Neuronal stem cell (in vitro differentiated cells): ENCODE results near the gene LIPE.

Experiments
- DNase-seq: peaks from one replicate; pipeline ENCODE4 v3.0.0-alpha.2; 2013; ENCODE audit warnings: low spot score
- H2AFZ ChIP-seq: one replicate; pipeline ENCODE4 v1.6.1; 2013; ENCODE audit warnings: mild to moderate bottlenecking, low read length, inconsistent platforms
- H2AK5ac ChIP-seq: 2 replicates; pipeline ENCODE4 v1.6.1; 2013; ENCODE audit warnings: low read depth, mild to moderate bottlenecking, inconsistent platforms, low read length, moderate library complexity, mixed read lengths
- H2BK120ac ChIP-seq: 2 replicates; pipeline ENCODE4 v1.6.1; 2013; ENCODE audit warnings: low read depth, mild to moderate bottlenecking, inconsistent platforms, low read length, moderate library complexity, mixed read lengths
- H2BK12ac ChIP-seq: one replicate; pipeline ENCODE4 v1.6.1; 2013; ENCODE audit warnings: low read length, inconsistent platforms
- H2BK15ac ChIP-seq: 2 replicates; pipeline ENCODE4 v1.6.1; 2013; ENCODE audit warnings: mild to moderate bottlenecking, low read length, inconsistent platforms, mixed read lengths
- H2BK5ac ChIP-seq: one replicate; pipeline ENCODE4 v1.6.1; 2013; ENCODE audit warnings: inconsistent platforms, mild to moderate bottlenecking, low read length, moderate library complexity
- H3K14ac ChIP-seq: one replicate; pipeline ENCODE4 v1.6.1; 2013; ENCODE audit warnings: low read length, inconsistent platforms
- H3K18ac ChIP-seq: 2 replicates; pipeline ENCODE4 v1.6.1; 2013; ENCODE audit warnings: low read length, inconsistent platforms
- H3K23ac ChIP-seq: 2 replicates; pipeline ENCODE4 v1.6.1; 2013; ENCODE audit warnings: low read depth, mild to moderate bottlenecking, mixed read lengths, low read length, inconsistent platforms; ENCODE audit not compliant: poor library complexity
- H3K27ac ChIP-seq: replicated peaks from 3 replicates; pipeline ENCODE4 v1.5.1; 2013; ENCODE audit warnings: low read length, inconsistent platforms
- H3K27me3 ChIP-seq, 3 experiments: 2 replicates each; pipeline ENCODE4 v1.6.1; 2013; ENCODE audit warnings: low read length in 3 of 3, mild to moderate bottlenecking in 2 of 3, inconsistent platforms in 1 of 3, low read depth in 1 of 3, mixed read lengths in 1 of 3, moderate library complexity in 1 of 3; ENCODE audit not compliant: control insufficient read depth in 3 of 3, insufficient read depth in 3 of 3
- H3K36me3 ChIP-seq, 2 donors: replicated peaks in 1 of 2; 2 replicates each; pipeline ENCODE4 v1.6.1; 2013; ENCODE audit warnings: low read length in 2 of 2; ENCODE audit not compliant: control insufficient read depth in 2 of 2, insufficient read depth in 2 of 2
- H3K4ac ChIP-seq: 2 replicates; pipeline ENCODE4 v1.6.1; 2013; ENCODE audit warnings: inconsistent platforms, mild to moderate bottlenecking, low read length, moderate library complexity
- H3K4me1 ChIP-seq, 2 donors: 1 replicate in 1 of 2; 2 replicates in 1 of 2; pipeline ENCODE4 v1.6.1; 2013; ENCODE audit warnings: low read length in 2 of 2, low read depth in 1 of 2; ENCODE audit not compliant: control insufficient read depth in 2 of 2, insufficient read depth in 1 of 2
- H3K4me2 ChIP-seq: one replicate; pipeline ENCODE4 v1.6.1; 2013; ENCODE audit warnings: mild to moderate bottlenecking, low read length, inconsistent platforms; ENCODE audit not compliant: insufficient read depth, poor library complexity, severe bottlenecking
- H3K4me3 ChIP-seq, 2 donors: 2 replicates each; pipeline ENCODE4 v1.5.1; 2013; ENCODE audit warnings: low read length in 2 of 2, mild to moderate bottlenecking in 2 of 2, inconsistent platforms in 1 of 2, moderate library complexity in 1 of 2
- H3K79me1 ChIP-seq: one replicate; pipeline ENCODE4 v1.6.1; 2013; ENCODE audit warnings: low read depth, mild to moderate bottlenecking, inconsistent platforms, low read length, moderate library complexity
- H3K9ac ChIP-seq: one replicate; pipeline ENCODE4 v1.6.1; 2013; ENCODE audit warnings: mild to moderate bottlenecking, low read depth, low read length, inconsistent platforms; ENCODE audit not compliant: poor library complexity
- H3K9me3 ChIP-seq, 2 donors: replicated peaks in 1 of 2; 2 replicates each; pipeline versions ENCODE3 to v1.6.1; 2013; ENCODE audit warnings: low read length in 2 of 2, mild to moderate bottlenecking in 2 of 2, inconsistent platforms in 1 of 2, low read depth in 1 of 2, mixed read lengths in 1 of 2, moderate library complexity in 1 of 2; ENCODE audit not compliant: control insufficient read depth in 2 of 2, insufficient read depth in 1 of 2
- H4K8ac ChIP-seq: one replicate; pipeline ENCODE4 v1.6.1; 2013; ENCODE audit warnings: low read depth, mild to moderate bottlenecking, inconsistent platforms, low read length, moderate library complexity
- H4K91ac ChIP-seq: one replicate; pipeline ENCODE4 v1.6.1; 2013; ENCODE audit warnings: low read length, low read depth, mild to moderate bottlenecking, inconsistent platforms; ENCODE audit not compliant: poor library complexity
- WGBS, 2 donors: extraction: QIAGEN DNeasy Blood & Tissue Kit; methylation state at CpG; one replicate each; pipeline ENCODE4 v1.1.7; 2013; ENCODE audit warnings: missing lambda C conversion rate in 2 of 2, mixed read lengths in 1 of 2; ENCODE audit not compliant: insufficient read length in 2 of 2, insufficient replicate concordance in 1 of 2; ENCODE audit errors: extremely low coverage in 2 of 2; 5-methylcytosine and 5-hydroxymethylcytosine counted together

LIPE gene

GRCh38 chr19:42394751-42395150 is 32.4 kb downstream of the LIPE start:
- peaks cover 0 to 31% (median 5%) of the 10 kb centered on the region in 3 experiments for H3K27me3 ChIP-seq
- no peak overlapping the region for H3K4me2 ChIP-seq
- no peak overlapping the region for H2BK12ac ChIP-seq
- H3K36me3 ChIP-seq: no peaks in the 10 kb centered on the region
- H2BK15ac ChIP-seq: no peak overlapping the region
- DNase-seq: no peak
- no CpG with 5 or more reads among the region's 8 CpGs for WGBS, 2 donors
- H3K4me1 ChIP-seq: peaks cover 11 to 24% of the 10 kb centered on the region in 2 donors
- no peak overlapping the region for H4K91ac ChIP-seq
- no peak overlapping the region for H3K18ac ChIP-seq
- H2BK120ac ChIP-seq: no peak overlapping the region
- H3K9ac ChIP-seq: no peak overlapping the region
- no peak overlapping the region for H2AFZ ChIP-seq
- H3K27ac ChIP-seq: no peak overlapping the region
- no peak overlapping the region for H3K4ac ChIP-seq
- no peak overlapping the region for H3K14ac ChIP-seq
- no peak overlapping the region for H2BK5ac ChIP-seq
- peaks cover 5% of the 10 kb centered on the region for H3K79me1 ChIP-seq
- no peaks in the 10 kb centered on the region for H3K9me3 ChIP-seq
- no peak overlapping the region for H4K8ac ChIP-seq
- H3K23ac ChIP-seq: no peak overlapping the region
- H3K4me3 ChIP-seq: no peak overlapping the region
- H2AK5ac ChIP-seq: no peak overlapping the region

DNA sequence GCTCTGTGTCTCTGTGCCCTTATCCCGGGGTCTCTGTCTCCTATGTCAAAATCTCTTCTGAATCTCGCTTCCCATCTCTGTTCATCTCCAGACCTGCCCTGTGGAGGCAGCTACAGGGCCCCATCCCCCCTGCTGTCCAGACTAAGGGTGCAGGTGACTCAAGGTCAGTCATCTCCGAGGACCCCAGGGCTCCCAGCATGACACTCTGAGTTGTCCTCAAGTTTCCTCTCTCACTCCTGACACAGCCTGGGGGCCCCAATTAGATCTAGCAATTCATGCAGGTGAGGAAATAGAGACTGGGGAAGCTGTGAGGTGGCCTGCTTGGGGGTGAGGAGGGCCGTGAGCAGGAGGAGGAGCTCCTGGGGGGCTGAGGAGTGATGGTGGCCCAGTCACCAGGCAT is 35.0 kb downstream of the LIPE start:
- no peak overlapping the region for H2AK5ac ChIP-seq
- no peaks in the 10 kb centered on the region for H3K9me3 ChIP-seq
- H3K4me1 ChIP-seq: peaks cover 4 to 16% of the 10 kb centered on the region in 2 donors
- no peak overlapping the region for H2AFZ ChIP-seq
- DNase-seq: no peak
- H3K4me2 ChIP-seq: no peak overlapping the region
- no peaks in the 10 kb centered on the region for H3K79me1 ChIP-seq
- H3K4me3 ChIP-seq: no peak overlapping the region
- H3K4ac ChIP-seq: no peak overlapping the region
- H3K27me3 ChIP-seq: peaks cover 0 to 45% (median 12%) of the 10 kb centered on the region in 3 experiments
- no peaks in the 10 kb centered on the region for H3K36me3 ChIP-seq
- no CpG with 5 or more reads among the region's 4 CpGs for WGBS, 2 donors
- H2BK5ac ChIP-seq: no peak overlapping the region
- no peak overlapping the region for H3K9ac ChIP-seq
- H3K14ac ChIP-seq: no peak overlapping the region
- no peak overlapping the region for H2BK120ac ChIP-seq
- H2BK15ac ChIP-seq: no peak overlapping the region
- no peak overlapping the region for H3K18ac ChIP-seq
- H3K27ac ChIP-seq: no peak overlapping the region
- H4K8ac ChIP-seq: no peak overlapping the region
- H4K91ac ChIP-seq: no peak overlapping the region
- H2BK12ac ChIP-seq: no peak overlapping the region
- H3K23ac ChIP-seq: no peak overlapping the region

GRCh38 chr19:42389899-42390298 is 37.3 kb downstream of the LIPE start, which contains the start of gene CNFN:
CNFN (minus strand) TSS chr19:42390297; CDS start chr19:42389037, 1,260 bp downstream.
- no peak within 1 kb of the TSS for H4K91ac ChIP-seq

GRCh38 chr19:42388851-42389489 is 38.2 kb downstream of the LIPE start:
- Histone ChIP-seq H3K27ac (no peak overlapping the region), H3K36me3 (no peaks in the 10 kb centered on the region), H3K9ac (peak overlapping the region; percentile 70), H4K91ac (peak overlapping the region; percentile 53), H3K4me1 (peaks cover 3 to 4% of the 10 kb centered on the region in 2 donors), H2BK5ac (no peak overlapping the region), H3K18ac (peak overlapping the region; percentile 80), H3K4ac (peak overlapping the region; percentile 89), H2BK120ac (no peak overlapping the region), H2AFZ (no peak overlapping the region), H2AK5ac (peak overlapping the region; percentile 86), H3K27me3 (peaks cover 0 to 47% (median 12%) of the 10 kb centered on the region in 3 experiments), H3K4me3 (peak overlapping the region in 1 of 2 donors; percentile 49), H3K14ac (no peak overlapping the region), H3K79me1 (no peaks in the 10 kb centered on the region), H3K9me3 (no peaks in the 10 kb centered on the region), H3K4me2 (no peak overlapping the region), H4K8ac (no peak overlapping the region), H3K23ac (peak overlapping the region; percentile 96), H2BK15ac (peak overlapping the region; percentile 94), H2BK12ac (peak overlapping the region; percentile 73)
- no peak for DNase-seq
- no CpG with 5 or more reads among the region's 20 CpGs for WGBS, 2 donors

More at GRCh38 chr19:42389899-42390298, 37.3 kb downstream of the LIPE start, which contains the start of gene CNFN:
- Histone ChIP-seq H3K9me3 (no peaks in the 10 kb centered on the region), H3K9ac (no peak within 1 kb of the TSS), H2BK15ac (peak within 1 kb of the TSS; percentile 49), H3K4me1 (peaks cover 4 to 7% of the 10 kb centered on the region in 2 donors), H3K27me3 (peaks cover 0 to 47% (median 12%) of the 10 kb centered on the region in 3 experiments), H3K79me1 (no peaks in the 10 kb centered on the region), H3K36me3 (no peaks in the 10 kb centered on the region), H3K18ac (peak within 1 kb of the TSS; percentile 53), H2BK120ac (no peak within 1 kb of the TSS), H3K27ac (no peak within 1 kb of the TSS), H3K23ac (no peak within 1 kb of the TSS), H3K4me3 (no peak within 1 kb of the TSS), H2AK5ac (peak within 1 kb of the TSS; percentile 50), H2BK5ac (no peak within 1 kb of the TSS), H3K4me2 (no peak within 1 kb of the TSS), H2BK12ac (no peak within 1 kb of the TSS), H3K4ac (no peak within 1 kb of the TSS), H4K8ac (no peak within 1 kb of the TSS), H2AFZ (no peak within 1 kb of the TSS), H3K14ac (no peak within 1 kb of the TSS)
- no CpG with 5 or more reads among the region's 12 CpGs for WGBS, 2 donors
- DNase-seq: no peak
